HEK293 (cell line): ENCODE data around the gene DENND2A.

Experiments
- GLI4 ChIP-seq: fragments of 450-650 bp; formaldehyde crosslinking; IDR thresholded peaks from 2 replicates; pipeline ENCODE4 v1.5.1; 2016; ENCODE audit warnings: missing biosample characterization, missing genetic modification characterization
- KLF8 ChIP-seq: fragments of 450-650 bp; formaldehyde crosslinking; IDR thresholded peaks from 2 replicates; pipeline ENCODE4 v1.5.1; 2016; ENCODE audit warnings: missing biosample characterization, missing genetic modification characterization
- SALL2 ChIP-seq: fragments of 450-650 bp; formaldehyde crosslinking; IDR thresholded peaks from 2 replicates; pipeline ENCODE4 v1.5.0; 2017; ENCODE audit warnings: missing biosample characterization, mild to moderate bottlenecking, missing genetic modification characterization, borderline replicate concordance
- SP7 ChIP-seq: fragments of 450-650 bp; formaldehyde crosslinking; IDR thresholded peaks from 2 replicates; pipeline ENCODE4 v1.5.1; 2016; ENCODE audit warnings: missing biosample characterization, missing genetic modification characterization
- ZFP37 ChIP-seq: fragments of 450-650 bp; formaldehyde crosslinking; IDR thresholded peaks from 2 replicates; pipeline ENCODE4 v1.5.1; 2016; ENCODE audit warnings: missing biosample characterization, missing genetic modification characterization
- ZNF2 ChIP-seq: fragments of 450-650 bp; formaldehyde crosslinking; IDR thresholded peaks from 2 replicates; pipeline ENCODE4 v1.5.1; 2016; ENCODE audit warnings: missing biosample characterization, missing genetic modification characterization
- ZNF23 ChIP-seq: fragments of 450-650 bp; formaldehyde crosslinking; IDR thresholded peaks from 2 replicates; pipeline ENCODE4 v1.5.1; 2016; ENCODE audit warnings: missing biosample characterization, missing genetic modification characterization, borderline replicate concordance
- ZNF292 ChIP-seq: fragments of 450-650 bp; formaldehyde crosslinking; IDR thresholded peaks from 2 replicates; pipeline ENCODE4 v1.5.1; 2016; ENCODE audit warnings: low read depth, missing biosample characterization, missing genetic modification characterization, borderline replicate concordance
- ZNF394 ChIP-seq: fragments of 450-650 bp; formaldehyde crosslinking; IDR thresholded peaks from 2 replicates; pipeline ENCODE4 v1.5.1; 2016; ENCODE audit warnings: missing biosample characterization, missing genetic modification characterization, mild to moderate bottlenecking, moderate library complexity, borderline replicate concordance
- ZNF433 ChIP-seq: fragments of 450-650 bp; formaldehyde crosslinking; IDR thresholded peaks from 2 replicates; pipeline ENCODE4 v1.5.1; 2016; ENCODE audit warnings: missing biosample characterization, missing genetic modification characterization, low read depth
- ZNF48 ChIP-seq: fragments of 450-650 bp; formaldehyde crosslinking; IDR thresholded peaks from 2 replicates; pipeline ENCODE4 v1.5.1; 2016; ENCODE audit warnings: missing biosample characterization, missing genetic modification characterization
- ZNF660 ChIP-seq: fragments of 450-650 bp; IDR thresholded peaks from 2 replicates; pipeline ENCODE4 v1.5.1; 2018; ENCODE audit warnings: missing biosample characterization, mild to moderate bottlenecking, missing genetic modification characterization
- ZNF701 ChIP-seq: fragments of 450-650 bp; formaldehyde crosslinking; IDR thresholded peaks from 2 replicates; pipeline ENCODE4 v1.5.1; 2016; ENCODE audit warnings: missing biosample characterization, missing genetic modification characterization
- ZNF707 ChIP-seq: fragments of 450-650 bp; formaldehyde crosslinking; IDR thresholded peaks from 2 replicates; pipeline ENCODE4 v1.5.1; 2016; ENCODE audit warnings: missing biosample characterization, missing genetic modification characterization
- ZNF830 ChIP-seq: fragments of 450-650 bp; IDR thresholded peaks from 2 replicates; pipeline ENCODE4 v1.5.0; 2018; ENCODE audit warnings: missing biosample characterization, missing genetic modification characterization, low read depth, mild to moderate bottlenecking, moderate library complexity
- ZSCAN16 ChIP-seq: fragments of 450-650 bp; formaldehyde crosslinking; IDR thresholded peaks from 2 replicates; pipeline ENCODE4 v1.5.1; 2016; ENCODE audit warnings: missing biosample characterization, missing genetic modification characterization
- ZXDB ChIP-seq: fragments of 450-650 bp; formaldehyde crosslinking; IDR thresholded peaks from 2 replicates; pipeline ENCODE4 v1.5.1; 2016; ENCODE audit warnings: missing biosample characterization, missing genetic modification characterization
- TF ChIP-seq, protein P1 (sequence below): fragments of 450-650 bp; formaldehyde crosslinking; IDR thresholded peaks from 2 replicates; pipeline ENCODE4 v1.5.1; 2016; ENCODE audit warnings: missing biosample characterization, missing genetic modification characterization
- TF ChIP-seq, protein P2 (sequence below): fragments of 450-650 bp; formaldehyde crosslinking; IDR thresholded peaks from 2 replicates; pipeline ENCODE4 v1.5.1; 2016; ENCODE audit warnings: missing biosample characterization, missing genetic modification characterization
- TF ChIP-seq, protein P3 (sequence below): fragments of 450-650 bp; formaldehyde crosslinking; IDR thresholded peaks from 2 replicates; pipeline ENCODE4 v1.5.1; 2016; ENCODE audit warnings: missing biosample characterization, missing genetic modification characterization, low read depth
- TF ChIP-seq, protein P4 (sequence below): fragments of 450-650 bp; IDR thresholded peaks from 2 replicates; pipeline ENCODE4 v1.5.1; 2018; ENCODE audit warnings: missing biosample characterization, missing genetic modification characterization
- TF ChIP-seq, protein P5 (sequence below): fragments of 450-650 bp; formaldehyde crosslinking; IDR thresholded peaks from 2 replicates; pipeline ENCODE4 v1.5.1; 2016; ENCODE audit warnings: missing biosample characterization, missing genetic modification characterization, borderline replicate concordance
- TF ChIP-seq, protein P6 (sequence below): fragments of 450-650 bp; formaldehyde crosslinking; IDR thresholded peaks from 2 replicates; pipeline ENCODE4 v1.5.1; 2016; ENCODE audit warnings: missing biosample characterization, missing genetic modification characterization, low read depth
- TF ChIP-seq, protein P7 (sequence below): fragments of 450-650 bp; formaldehyde crosslinking; optimal IDR thresholded peaks from 2 replicates; pipeline ENCODE3; 2016; ENCODE audit warnings: missing biosample characterization, mild to moderate bottlenecking, missing genetic modification characterization

The DENND2A gene

DNA sequence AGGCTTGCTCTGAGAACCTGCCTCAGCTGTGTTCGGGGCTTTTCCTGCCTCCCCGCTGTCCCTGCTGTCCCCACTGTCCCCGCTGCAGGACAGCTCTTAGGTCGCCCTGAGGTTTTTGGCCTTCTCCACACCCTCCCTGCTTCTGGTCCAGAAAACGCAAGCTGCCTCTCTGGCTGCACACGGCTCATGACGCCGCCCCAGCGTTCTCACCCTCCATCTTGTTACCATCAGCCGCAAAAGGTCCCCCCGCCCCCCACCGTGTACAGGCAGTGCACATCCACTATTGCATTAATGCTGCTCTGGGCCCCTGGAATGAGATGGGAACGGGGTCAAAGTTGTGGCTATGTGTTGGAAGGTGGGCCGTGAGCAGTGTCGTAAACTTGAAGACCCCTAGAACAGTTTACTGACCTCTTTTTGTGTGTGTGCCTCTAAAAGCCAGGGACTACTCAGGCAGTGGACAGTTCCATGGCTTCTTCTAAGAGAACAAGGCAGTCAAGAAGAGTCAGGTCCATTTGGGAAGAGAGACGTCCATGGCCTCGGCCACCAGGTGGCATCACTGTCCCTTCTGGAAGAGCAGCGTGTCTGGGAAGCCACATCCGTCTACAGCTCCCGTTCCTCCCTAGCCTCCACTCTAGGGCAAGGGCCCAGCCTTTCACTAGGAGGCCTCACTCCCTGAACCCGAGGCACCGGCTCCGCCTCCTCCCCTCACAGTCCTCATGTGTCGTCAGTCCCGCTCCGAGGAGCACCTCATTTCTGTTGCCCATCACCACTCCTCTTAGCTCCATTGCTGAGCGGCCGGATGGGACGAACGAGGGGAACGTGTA lies 122.9 kb downstream of the DENND2A start (continued):
- TF ChIP-seq, protein P1, sequence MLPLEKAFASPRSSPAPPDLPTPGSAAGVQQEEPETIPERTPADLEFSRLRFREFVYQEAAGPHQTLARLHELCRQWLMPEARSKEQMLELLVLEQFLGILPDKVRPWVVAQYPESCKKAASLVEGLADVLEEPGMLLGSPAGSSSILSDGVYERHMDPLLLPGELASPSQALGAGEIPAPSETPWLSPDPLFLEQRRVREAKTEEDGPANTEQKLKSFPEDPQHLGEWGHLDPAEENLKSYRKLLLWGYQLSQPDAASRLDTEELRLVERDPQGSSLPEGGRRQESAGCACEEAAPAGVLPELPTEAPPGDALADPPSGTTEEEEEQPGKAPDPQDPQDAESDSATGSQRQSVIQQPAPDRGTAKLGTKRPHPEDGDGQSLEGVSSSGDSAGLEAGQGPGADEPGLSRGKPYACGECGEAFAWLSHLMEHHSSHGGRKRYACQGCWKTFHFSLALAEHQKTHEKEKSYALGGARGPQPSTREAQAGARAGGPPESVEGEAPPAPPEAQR (tag by site-specific recombination): no peak
- TF ChIP-seq ZXDB: no peak
- no peak for TF ChIP-seq ZNF292 (tag by site-specific recombination)
- TF ChIP-seq ZNF701 (tag by site-specific recombination): 0 out of 2 replicates have a peak, but pooled peaks have one; percentile 8
- no peak for TF ChIP-seq GLI4 (tag by site-specific recombination)
- TF ChIP-seq, protein P2, sequence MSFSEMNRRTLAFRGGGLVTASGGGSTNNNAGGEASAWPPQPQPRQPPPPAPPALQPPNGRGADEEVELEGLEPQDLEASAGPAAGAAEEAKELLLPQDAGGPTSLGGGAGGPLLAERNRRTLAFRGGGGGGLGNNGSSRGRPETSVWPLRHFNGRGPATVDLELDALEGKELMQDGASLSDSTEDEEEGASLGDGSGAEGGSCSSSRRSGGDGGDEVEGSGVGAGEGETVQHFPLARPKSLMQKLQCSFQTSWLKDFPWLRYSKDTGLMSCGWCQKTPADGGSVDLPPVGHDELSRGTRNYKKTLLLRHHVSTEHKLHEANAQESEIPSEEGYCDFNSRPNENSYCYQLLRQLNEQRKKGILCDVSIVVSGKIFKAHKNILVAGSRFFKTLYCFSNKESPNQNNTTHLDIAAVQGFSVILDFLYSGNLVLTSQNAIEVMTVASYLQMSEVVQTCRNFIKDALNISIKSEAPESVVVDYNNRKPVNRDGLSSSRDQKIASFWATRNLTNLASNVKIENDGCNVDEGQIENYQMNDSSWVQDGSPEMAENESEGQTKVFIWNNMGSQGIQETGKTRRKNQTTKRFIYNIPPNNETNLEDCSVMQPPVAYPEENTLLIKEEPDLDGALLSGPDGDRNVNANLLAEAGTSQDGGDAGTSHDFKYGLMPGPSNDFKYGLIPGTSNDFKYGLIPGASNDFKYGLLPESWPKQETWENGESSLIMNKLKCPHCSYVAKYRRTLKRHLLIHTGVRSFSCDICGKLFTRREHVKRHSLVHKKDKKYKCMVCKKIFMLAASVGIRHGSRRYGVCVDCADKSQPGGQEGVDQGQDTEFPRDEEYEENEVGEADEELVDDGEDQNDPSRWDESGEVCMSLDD (tag by site-specific recombination): no peak
- TF ChIP-seq SALL2: no peak
- no peak for TF ChIP-seq ZNF707 (tag by site-specific recombination)
- TF ChIP-seq, protein P3, sequence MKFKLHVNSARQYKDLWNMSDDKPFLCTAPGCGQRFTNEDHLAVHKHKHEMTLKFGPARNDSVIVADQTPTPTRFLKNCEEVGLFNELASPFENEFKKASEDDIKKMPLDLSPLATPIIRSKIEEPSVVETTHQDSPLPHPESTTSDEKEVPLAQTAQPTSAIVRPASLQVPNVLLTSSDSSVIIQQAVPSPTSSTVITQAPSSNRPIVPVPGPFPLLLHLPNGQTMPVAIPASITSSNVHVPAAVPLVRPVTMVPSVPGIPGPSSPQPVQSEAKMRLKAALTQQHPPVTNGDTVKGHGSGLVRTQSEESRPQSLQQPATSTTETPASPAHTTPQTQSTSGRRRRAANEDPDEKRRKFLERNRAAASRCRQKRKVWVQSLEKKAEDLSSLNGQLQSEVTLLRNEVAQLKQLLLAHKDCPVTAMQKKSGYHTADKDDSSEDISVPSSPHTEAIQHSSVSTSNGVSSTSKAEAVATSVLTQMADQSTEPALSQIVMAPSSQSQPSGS (tag by site-specific recombination): no peak
- TF ChIP-seq ZNF394 (tag by site-specific recombination): peak; percentile 19; the same call in 1 of the 2 replicates
- TF ChIP-seq, protein P4, sequence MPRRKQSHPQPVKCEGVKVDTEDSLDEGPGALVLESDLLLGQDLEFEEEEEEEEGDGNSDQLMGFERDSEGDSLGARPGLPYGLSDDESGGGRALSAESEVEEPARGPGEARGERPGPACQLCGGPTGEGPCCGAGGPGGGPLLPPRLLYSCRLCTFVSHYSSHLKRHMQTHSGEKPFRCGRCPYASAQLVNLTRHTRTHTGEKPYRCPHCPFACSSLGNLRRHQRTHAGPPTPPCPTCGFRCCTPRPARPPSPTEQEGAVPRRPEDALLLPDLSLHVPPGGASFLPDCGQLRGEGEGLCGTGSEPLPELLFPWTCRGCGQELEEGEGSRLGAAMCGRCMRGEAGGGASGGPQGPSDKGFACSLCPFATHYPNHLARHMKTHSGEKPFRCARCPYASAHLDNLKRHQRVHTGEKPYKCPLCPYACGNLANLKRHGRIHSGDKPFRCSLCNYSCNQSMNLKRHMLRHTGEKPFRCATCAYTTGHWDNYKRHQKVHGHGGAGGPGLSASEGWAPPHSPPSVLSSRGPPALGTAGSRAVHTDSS: no peak
- TF ChIP-seq, protein P5, sequence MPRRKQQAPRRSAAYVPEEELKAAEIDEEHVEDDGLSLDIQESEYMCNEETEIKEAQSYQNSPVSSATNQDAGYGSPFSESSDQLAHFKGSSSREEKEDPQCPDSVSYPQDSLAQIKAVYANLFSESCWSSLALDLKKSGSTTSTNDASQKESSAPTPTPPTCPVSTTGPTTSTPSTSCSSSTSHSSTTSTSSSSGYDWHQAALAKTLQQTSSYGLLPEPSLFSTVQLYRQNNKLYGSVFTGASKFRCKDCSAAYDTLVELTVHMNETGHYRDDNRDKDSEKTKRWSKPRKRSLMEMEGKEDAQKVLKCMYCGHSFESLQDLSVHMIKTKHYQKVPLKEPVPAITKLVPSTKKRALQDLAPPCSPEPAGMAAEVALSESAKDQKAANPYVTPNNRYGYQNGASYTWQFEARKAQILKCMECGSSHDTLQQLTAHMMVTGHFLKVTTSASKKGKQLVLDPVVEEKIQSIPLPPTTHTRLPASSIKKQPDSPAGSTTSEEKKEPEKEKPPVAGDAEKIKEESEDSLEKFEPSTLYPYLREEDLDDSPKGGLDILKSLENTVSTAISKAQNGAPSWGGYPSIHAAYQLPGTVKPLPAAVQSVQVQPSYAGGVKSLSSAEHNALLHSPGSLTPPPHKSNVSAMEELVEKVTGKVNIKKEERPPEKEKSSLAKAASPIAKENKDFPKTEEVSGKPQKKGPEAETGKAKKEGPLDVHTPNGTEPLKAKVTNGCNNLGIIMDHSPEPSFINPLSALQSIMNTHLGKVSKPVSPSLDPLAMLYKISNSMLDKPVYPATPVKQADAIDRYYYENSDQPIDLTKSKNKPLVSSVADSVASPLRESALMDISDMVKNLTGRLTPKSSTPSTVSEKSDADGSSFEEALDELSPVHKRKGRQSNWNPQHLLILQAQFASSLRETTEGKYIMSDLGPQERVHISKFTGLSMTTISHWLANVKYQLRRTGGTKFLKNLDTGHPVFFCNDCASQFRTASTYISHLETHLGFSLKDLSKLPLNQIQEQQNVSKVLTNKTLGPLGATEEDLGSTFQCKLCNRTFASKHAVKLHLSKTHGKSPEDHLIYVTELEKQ (tag by site-specific recombination): no peak
- 0 out of 2 replicates have a peak, but pooled peaks have one; percentile 27 for TF ChIP-seq ZFP37 (tag by site-specific recombination)
- TF ChIP-seq SP7: peak; percentile 72
- TF ChIP-seq ZNF48 (tag by site-specific recombination): no peak
- peak; percentile 12; the same call in 1 of the 2 replicates for TF ChIP-seq KLF8 (tag by site-specific recombination)
- no peak for TF ChIP-seq ZNF433 (tag by site-specific recombination)
- no peak for TF ChIP-seq ZNF23
- no peak for TF ChIP-seq ZNF830 (tag by site-specific recombination)
- TF ChIP-seq, protein P6, sequence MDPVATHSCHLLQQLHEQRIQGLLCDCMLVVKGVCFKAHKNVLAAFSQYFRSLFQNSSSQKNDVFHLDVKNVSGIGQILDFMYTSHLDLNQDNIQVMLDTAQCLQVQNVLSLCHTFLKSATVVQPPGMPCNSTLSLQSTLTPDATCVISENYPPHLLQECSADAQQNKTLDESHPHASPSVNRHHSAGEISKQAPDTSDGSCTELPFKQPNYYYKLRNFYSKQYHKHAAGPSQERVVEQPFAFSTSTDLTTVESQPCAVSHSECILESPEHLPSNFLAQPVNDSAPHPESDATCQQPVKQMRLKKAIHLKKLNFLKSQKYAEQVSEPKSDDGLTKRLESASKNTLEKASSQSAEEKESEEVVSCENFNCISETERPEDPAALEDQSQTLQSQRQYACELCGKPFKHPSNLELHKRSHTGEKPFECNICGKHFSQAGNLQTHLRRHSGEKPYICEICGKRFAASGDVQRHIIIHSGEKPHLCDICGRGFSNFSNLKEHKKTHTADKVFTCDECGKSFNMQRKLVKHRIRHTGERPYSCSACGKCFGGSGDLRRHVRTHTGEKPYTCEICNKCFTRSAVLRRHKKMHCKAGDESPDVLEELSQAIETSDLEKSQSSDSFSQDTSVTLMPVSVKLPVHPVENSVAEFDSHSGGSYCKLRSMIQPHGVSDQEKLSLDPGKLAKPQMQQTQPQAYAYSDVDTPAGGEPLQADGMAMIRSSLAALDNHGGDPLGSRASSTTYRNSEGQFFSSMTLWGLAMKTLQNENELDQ (tag by site-specific recombination): no peak
- TF ChIP-seq ZNF660 (tag by site-specific recombination): peak; percentile 90
- TF ChIP-seq ZNF2 (tag by site-specific recombination): peak; percentile 99
- no peak for TF ChIP-seq ZSCAN16
- TF ChIP-seq, protein P7, sequence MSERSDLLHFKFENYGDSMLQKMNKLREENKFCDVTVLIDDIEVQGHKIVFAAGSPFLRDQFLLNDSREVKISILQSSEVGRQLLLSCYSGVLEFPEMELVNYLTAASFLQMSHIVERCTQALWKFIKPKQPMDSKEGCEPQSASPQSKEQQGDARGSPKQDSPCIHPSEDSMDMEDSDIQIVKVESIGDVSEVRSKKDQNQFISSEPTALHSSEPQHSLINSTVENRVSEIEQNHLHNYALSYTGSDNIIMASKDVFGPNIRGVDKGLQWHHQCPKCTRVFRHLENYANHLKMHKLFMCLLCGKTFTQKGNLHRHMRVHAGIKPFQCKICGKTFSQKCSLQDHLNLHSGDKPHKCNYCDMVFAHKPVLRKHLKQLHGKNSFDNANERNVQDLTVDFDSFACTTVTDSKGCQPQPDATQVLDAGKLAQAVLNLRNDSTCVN: no peak
